Measurements from ENCODE around the gene PAX8. TPM values are rescaled to one million over a fixed set of nuclear protein-coding genes. Genes with fewer than 3 reads are reported as not detected.

PAX8 gene
- total and polyA plus RNA-seq, 2 donors from 2014 or later: 199 to 607 TPM

GRCh38 chr2:113233593-113234550 is 44.8 kb downstream of the PAX8 start:
- H3K27ac ChIP-seq (ENCODE audit: low read depth in 2 of 2, low read length in 2 of 2): peak overlapping the region; percentile 26 to 58

GRCh38 chr2:113232740-113233139 is 46.0 kb downstream of the PAX8 start:
- TF ChIP-seq CTCF (IDR thresholded peaks at IDR 0.05; ENCODE audit: borderline replicate concordance, extremely low read depth, insufficient read depth): no peak
- intact Hi-C loops (cut with DNase I): no loop called here
- no peak for DNase-seq
- Histone ChIP-seq H3K27ac (ENCODE audit: low read depth in 2 of 2, low read length in 2 of 2) (peak overlapping the region in 1 of 2 donors; percentile 13), H3K27me3 (ENCODE audit: control insufficient read depth, insufficient read depth, low read length) (no peaks in the 10 kb centered on the region), H3K4me3 (ENCODE audit: low read length in 3 of 3) (no peak overlapping the region), H3K36me3 (ENCODE audit: control insufficient read depth in 2 of 3, insufficient read depth in 3 of 3, low read length in 3 of 3) (peaks cover 2 to 38% (median 16%) of the 10 kb centered on the region in 3 donors), H3K4me1 (ENCODE audit: control insufficient read depth in 2 of 3, insufficient read depth in 2 of 3, low read depth in 1 of 3, low read length in 3 of 3) (peaks cover 0 to 24% (median 10%) of the 10 kb centered on the region in 3 donors), H3K9me3 (ENCODE audit: control insufficient read depth in 2 of 3, insufficient read depth in 1 of 3, low read length in 3 of 3) (no peaks in the 10 kb centered on the region), H3K9ac (ENCODE audit: low read length in 3 of 3) (no peak overlapping the region)
- FAIRE-seq: no peak

More at GRCh38 chr2:113233593-113234550, 44.8 kb downstream of the PAX8 start:
- Histone ChIP-seq H3K9me3 (ENCODE audit: control insufficient read depth in 2 of 3, insufficient read depth in 1 of 3, low read length in 3 of 3) (no peaks in the 10 kb centered on the region), H3K27me3 (ENCODE audit: control insufficient read depth, insufficient read depth, low read length) (no peaks in the 10 kb centered on the region), H3K4me1 (ENCODE audit: control insufficient read depth in 2 of 3, insufficient read depth in 2 of 3, low read depth in 1 of 3, low read length in 3 of 3) (peaks cover 0 to 24% (median 7%) of the 10 kb centered on the region in 3 donors), H3K36me3 (ENCODE audit: control insufficient read depth in 2 of 3, insufficient read depth in 3 of 3, low read length in 3 of 3) (peaks cover 7 to 45% (median 17%) of the 10 kb centered on the region in 3 donors), H3K9ac (ENCODE audit: low read length in 3 of 3) (no peak overlapping the region), H3K4me3 (ENCODE audit: low read length in 3 of 3) (no peak overlapping the region)
- intact Hi-C loops (cut with DNase I): no loop called here
- DNase-seq (no peak), FAIRE-seq (no peak)
- no peak for TF ChIP-seq CTCF (IDR thresholded peaks at IDR 0.05; ENCODE audit: borderline replicate concordance, extremely low read depth, insufficient read depth)

GRCh38 chr2:113232123-113232522 is 46.6 kb downstream of the PAX8 start:
- Histone ChIP-seq H3K9me3 (ENCODE audit: control insufficient read depth in 2 of 3, insufficient read depth in 1 of 3, low read length in 3 of 3) (no peaks in the 10 kb centered on the region), H3K36me3 (ENCODE audit: control insufficient read depth in 2 of 3, insufficient read depth in 3 of 3, low read length in 3 of 3) (peaks cover 0 to 32% (median 13%) of the 10 kb centered on the region in 3 donors), H3K27me3 (ENCODE audit: control insufficient read depth, insufficient read depth, low read length) (no peaks in the 10 kb centered on the region), H3K9ac (ENCODE audit: low read length in 3 of 3) (no peak overlapping the region), H3K4me1 (ENCODE audit: control insufficient read depth in 2 of 3, insufficient read depth in 2 of 3, low read depth in 1 of 3, low read length in 3 of 3) (peaks cover 0 to 27% (median 10%) of the 10 kb centered on the region in 3 donors), H3K27ac (ENCODE audit: low read depth in 2 of 2, low read length in 2 of 2) (no peak overlapping the region), H3K4me3 (ENCODE audit: low read length in 3 of 3) (no peak overlapping the region)
- DNase-seq (no peak), FAIRE-seq (no peak)
- TF ChIP-seq CTCF (IDR thresholded peaks at IDR 0.05; ENCODE audit: borderline replicate concordance, extremely low read depth, insufficient read depth): no peak
- intact Hi-C loops (cut with DNase I): no loop called here

Data from kidney (tissue), 14 donors.